Ishikawa (cell line): ENCODE measurements around the gene CRTAP.

Source experiments
- CEBPB ChIP-seq: IDR thresholded peaks from 2 replicates; pipeline ENCODE4 v1.6.1; 2012
- CREB1 ChIP-seq: IDR thresholded peaks from 2 replicates; pipeline ENCODE4 v1.6.1; 2012; ENCODE audit warnings: low read depth
- EGR1 ChIP-seq: IDR thresholded peaks from 2 replicates; pipeline ENCODE4 v1.6.1; 2012
- EP300 ChIP-seq: IDR thresholded peaks from 2 replicates; pipeline ENCODE4 v1.6.1; 2012; ENCODE audit warnings: borderline replicate concordance
- FOXM1 ChIP-seq: IDR thresholded peaks from 2 replicates; pipeline ENCODE4 v1.6.1; 2012; ENCODE audit warnings: low read depth, borderline replicate concordance
- NFIC ChIP-seq: IDR thresholded peaks from 2 replicates; pipeline ENCODE4 v1.6.1; 2012
- RAD21 ChIP-seq: IDR thresholded peaks from 2 replicates; pipeline ENCODE4 v1.6.1; 2012; ENCODE audit warnings: low read depth
- TAF1 ChIP-seq: IDR thresholded peaks from 2 replicates; pipeline ENCODE4 v1.6.1; 2012; ENCODE audit warnings: low read depth, mild to moderate bottlenecking
- TCF12 ChIP-seq: IDR thresholded peaks from 2 replicates; pipeline ENCODE4 v1.6.1; 2012; ENCODE audit warnings: low read depth
- TEAD4 ChIP-seq: IDR thresholded peaks from 2 replicates; pipeline ENCODE4 v1.6.1; 2012
- YY1 ChIP-seq: IDR thresholded peaks from 2 replicates; pipeline ENCODE4 v1.6.1; 2012; ENCODE audit warnings: low read depth
- ZBTB7A ChIP-seq: IDR thresholded peaks from 2 replicates; pipeline ENCODE4 v1.6.1; 2012; ENCODE audit warnings: low read depth
- TF ChIP-seq, protein P1 (sequence below): IDR thresholded peaks from 2 replicates; pipeline ENCODE4 v1.6.1; 2012
- TF ChIP-seq, protein P2 (sequence below): IDR thresholded peaks from 2 replicates; pipeline ENCODE4 v1.6.1; 2012; ENCODE audit warnings: low read depth, mild to moderate bottlenecking
- TF ChIP-seq, protein P3 (sequence below): IDR thresholded peaks from 2 replicates; pipeline ENCODE4 v1.6.1; 2012

The CRTAP gene

DNA sequence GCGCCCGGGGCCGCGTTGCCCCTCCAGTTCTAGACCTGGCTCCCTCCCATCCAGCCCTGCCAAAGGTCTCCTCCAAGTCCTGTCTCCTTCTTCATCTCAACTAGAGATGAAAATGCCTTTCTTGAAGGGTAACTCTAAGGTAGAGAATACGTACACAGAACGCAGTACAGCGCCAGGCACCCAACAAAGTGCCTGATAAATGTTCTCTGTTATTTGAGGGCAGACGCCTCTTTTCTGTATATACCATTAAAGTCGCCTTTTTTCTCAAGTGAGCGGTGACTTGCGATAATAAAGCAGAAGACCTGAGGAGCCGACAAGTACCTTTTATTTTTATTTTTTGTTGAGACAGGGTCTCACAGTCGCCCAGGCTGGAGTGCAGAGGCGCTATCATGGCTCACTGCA is 809 bp downstream of the CRTAP start:
- TF ChIP-seq ZBTB7A (no peak), CREB1 (no peak), YY1 (no peak), TEAD4 (no peak), TCF12 (no peak), NFIC (no peak), FOXM1 (no peak), CEBPB (no peak), RAD21 (no peak), EGR1 (no peak), EP300 (no peak), TAF1 (no peak)
- TF ChIP-seq, protein P1, sequence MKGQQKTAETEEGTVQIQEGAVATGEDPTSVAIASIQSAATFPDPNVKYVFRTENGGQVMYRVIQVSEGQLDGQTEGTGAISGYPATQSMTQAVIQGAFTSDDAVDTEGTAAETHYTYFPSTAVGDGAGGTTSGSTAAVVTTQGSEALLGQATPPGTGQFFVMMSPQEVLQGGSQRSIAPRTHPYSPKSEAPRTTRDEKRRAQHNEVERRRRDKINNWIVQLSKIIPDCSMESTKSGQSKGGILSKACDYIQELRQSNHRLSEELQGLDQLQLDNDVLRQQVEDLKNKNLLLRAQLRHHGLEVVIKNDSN, result no peak
- TF ChIP-seq, protein P2, sequence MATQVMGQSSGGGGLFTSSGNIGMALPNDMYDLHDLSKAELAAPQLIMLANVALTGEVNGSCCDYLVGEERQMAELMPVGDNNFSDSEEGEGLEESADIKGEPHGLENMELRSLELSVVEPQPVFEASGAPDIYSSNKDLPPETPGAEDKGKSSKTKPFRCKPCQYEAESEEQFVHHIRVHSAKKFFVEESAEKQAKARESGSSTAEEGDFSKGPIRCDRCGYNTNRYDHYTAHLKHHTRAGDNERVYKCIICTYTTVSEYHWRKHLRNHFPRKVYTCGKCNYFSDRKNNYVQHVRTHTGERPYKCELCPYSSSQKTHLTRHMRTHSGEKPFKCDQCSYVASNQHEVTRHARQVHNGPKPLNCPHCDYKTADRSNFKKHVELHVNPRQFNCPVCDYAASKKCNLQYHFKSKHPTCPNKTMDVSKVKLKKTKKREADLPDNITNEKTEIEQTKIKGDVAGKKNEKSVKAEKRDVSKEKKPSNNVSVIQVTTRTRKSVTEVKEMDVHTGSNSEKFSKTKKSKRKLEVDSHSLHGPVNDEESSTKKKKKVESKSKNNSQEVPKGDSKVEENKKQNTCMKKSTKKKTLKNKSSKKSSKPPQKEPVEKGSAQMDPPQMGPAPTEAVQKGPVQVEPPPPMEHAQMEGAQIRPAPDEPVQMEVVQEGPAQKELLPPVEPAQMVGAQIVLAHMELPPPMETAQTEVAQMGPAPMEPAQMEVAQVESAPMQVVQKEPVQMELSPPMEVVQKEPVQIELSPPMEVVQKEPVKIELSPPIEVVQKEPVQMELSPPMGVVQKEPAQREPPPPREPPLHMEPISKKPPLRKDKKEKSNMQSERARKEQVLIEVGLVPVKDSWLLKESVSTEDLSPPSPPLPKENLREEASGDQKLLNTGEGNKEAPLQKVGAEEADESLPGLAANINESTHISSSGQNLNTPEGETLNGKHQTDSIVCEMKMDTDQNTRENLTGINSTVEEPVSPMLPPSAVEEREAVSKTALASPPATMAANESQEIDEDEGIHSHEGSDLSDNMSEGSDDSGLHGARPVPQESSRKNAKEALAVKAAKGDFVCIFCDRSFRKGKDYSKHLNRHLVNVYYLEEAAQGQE, result no peak
- TF ChIP-seq, protein P3, sequence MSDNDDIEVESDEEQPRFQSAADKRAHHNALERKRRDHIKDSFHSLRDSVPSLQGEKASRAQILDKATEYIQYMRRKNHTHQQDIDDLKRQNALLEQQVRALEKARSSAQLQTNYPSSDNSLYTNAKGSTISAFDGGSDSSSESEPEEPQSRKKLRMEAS, result no peak

DNA sequence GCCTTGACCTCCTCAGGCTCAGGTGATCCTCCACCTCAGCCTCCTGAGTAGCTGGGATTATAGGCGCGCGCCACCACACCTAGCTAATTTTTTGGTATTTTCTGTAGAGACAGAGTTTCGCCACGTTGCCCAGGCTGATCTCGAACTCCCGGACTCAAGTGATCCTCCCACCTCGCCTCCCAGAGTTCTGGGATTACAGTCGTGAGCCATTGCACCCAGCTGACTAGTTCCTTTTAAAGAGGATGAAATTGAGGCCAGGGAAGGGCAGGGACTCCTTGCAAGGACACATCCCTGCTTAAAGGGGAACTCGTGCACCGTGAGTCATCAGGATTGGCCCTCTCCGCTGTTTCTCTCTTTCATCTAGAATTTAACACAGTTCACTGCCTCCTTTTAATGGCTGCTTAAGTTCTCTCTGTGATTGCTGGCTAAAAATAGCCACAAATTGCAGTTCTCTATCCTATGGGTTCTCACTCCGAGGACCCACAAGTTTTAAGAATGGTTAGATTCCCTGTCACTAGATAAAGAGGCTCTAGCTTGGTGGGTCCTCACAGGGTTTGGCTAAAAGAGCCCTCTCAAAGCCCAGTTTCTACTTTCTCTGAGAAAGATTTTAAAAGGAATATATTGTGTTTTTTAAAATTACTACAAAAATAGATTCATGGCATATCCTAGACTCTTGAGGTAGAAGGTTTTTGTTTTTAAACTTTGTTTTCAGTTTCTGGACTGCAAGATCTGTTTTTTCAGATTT is 1.4 kb downstream of the CRTAP start:
- TF ChIP-seq, protein P1, result no peak
- TF ChIP-seq EGR1, result no peak
- no peak for TF ChIP-seq TAF1
- TF ChIP-seq FOXM1, result no peak
- no peak for TF ChIP-seq CEBPB

GRCh38 chr3:33117461-33117860 is 3.6 kb downstream of the CRTAP start:
- TF ChIP-seq FOXM1, result no peak
- no peak for TF ChIP-seq CEBPB
- TF ChIP-seq EGR1, result no peak
- no peak for TF ChIP-seq TCF12
- no peak for TF ChIP-seq CREB1
- TF ChIP-seq TEAD4, result no peak
- TF ChIP-seq, protein P2, result no peak
- TF ChIP-seq, protein P1, result no peak
- TF ChIP-seq YY1, result no peak
- TF ChIP-seq EP300, result no peak
- TF ChIP-seq, protein P3, result no peak
- TF ChIP-seq TAF1, result no peak
- no peak for TF ChIP-seq RAD21
- no peak for TF ChIP-seq ZBTB7A
- TF ChIP-seq NFIC, result no peak

GRCh38 chr3:33119891-33120290 is 6.1 kb downstream of the CRTAP start:
- no peak for TF ChIP-seq YY1
- no peak for TF ChIP-seq TEAD4
- TF ChIP-seq NFIC, result no peak
- no peak for TF ChIP-seq EGR1
- no peak for TF ChIP-seq CEBPB
- TF ChIP-seq, protein P1, result no peak
- TF ChIP-seq, protein P3, result no peak
- no peak for TF ChIP-seq EP300
- no peak for TF ChIP-seq FOXM1
- TF ChIP-seq RAD21, result no peak
- TF ChIP-seq CREB1, result no peak
- TF ChIP-seq ZBTB7A, result no peak
